Esophagus squamous epithelium (tissue), 5 donors: ENCODE results near the gene PTGS1. TPM values are rescaled to one million over a fixed set of nuclear protein-coding genes. Genes with fewer than 3 reads are reported as not detected.
A peak's percentile ranks its signal among the peaks of the same experiment; 100 is the strongest.
"Not testable (repeated sequence)": the region's sequence is repeated elsewhere in the genome, so short reads cannot be mapped to it uniquely, and the experiment has no call there.

Experiments used
- DNase-seq: peaks from one replicate; lab custom pipeline; 2025; lab: John Stamatoyannopoulos, UW
- H3K27ac ChIP-seq, 4 donors: fragments of 200-600 bp; sonication (generic); one replicate each; pipeline ENCODE4 v1.5.1; 2016 to 2019; ENCODE audit warnings: mild to moderate bottlenecking in 1 of 4
- H3K27me3 ChIP-seq, 4 donors: fragments of 200-600 bp; sonication (generic); 1 replicate in 3 of 4; 2 replicates in 1 of 4; pipeline versions ENCODE4 v1.5.1 to v1.6.0; 2017 to 2021; ENCODE audit warnings: antibody characterized with exemption in 1 of 4
- H3K36me3 ChIP-seq, 3 donors: fragments of 200-600 bp; sonication (generic); one replicate each; pipeline ENCODE4 v1.5.1; 2016 to 2019
- H3K4me1 ChIP-seq, 3 donors: fragments of 200-600 bp; sonication (generic); one replicate each; pipeline ENCODE4 v1.5.1; 2017 to 2019
- H3K4me3 ChIP-seq, 4 donors: fragments of 200-600 bp; sonication (generic); 1 replicate in 3 of 4; 2 replicates in 1 of 4; pipeline ENCODE4 v1.5.1; 2016 to 2019; ENCODE audit warnings: mild to moderate bottlenecking in 2 of 4, moderate library complexity in 1 of 4
- H3K9me3 ChIP-seq, 3 donors: fragments of 200-600 bp; sonication (generic); one replicate each; pipeline ENCODE4 v1.5.1; 2016 to 2019
- CTCF ChIP-seq, 6 experiments: fragments of 450-650 bp in 4 of 6; fragments of 200-600 bp in 2 of 6; sonication (generic) in 2 of 6; IDR thresholded peaks; one replicate each; pipeline ENCODE4 v1.5.1; 2016 to 2019; ENCODE audit warnings: antibody characterized with exemption in 6 of 6, mild to moderate bottlenecking in 4 of 6, moderate library complexity in 4 of 6
- POLR2A ChIP-seq, 4 donors: fragments of 450-650 bp; IDR thresholded peaks; one replicate each; pipeline ENCODE4 v1.6.1; 2017; ENCODE audit warnings: antibody characterized with exemption in 4 of 4, mild to moderate bottlenecking in 4 of 4, moderate library complexity in 3 of 4
- WGBS, 2 donors: methylation state at CpG; one replicate each; pipeline ENCODE4 v1.1.5; 2018; 5-methylcytosine and 5-hydroxymethylcytosine counted together
- intact Hi-C: fragments of 100-400 bp; cut with DNase I; formaldehyde crosslinking; loops from one replicate; pipeline ENCODE4 v1.15.0; 2022
- total RNA-seq, 4 donors: library from RNA; depleted of rRNA; stranded (reverse); fragments of >200 nt; gene quantifications; one replicate each; pipeline ENCODE4 v1.1.0, GENCODE V29; 2016
- donor health status: DM: yes; HTN: yes; CAD: no.

PTGS1 gene
- total RNA-seq, 4 donors from 2014 or later: 15.6 to 36.1 (median 30.3) TPM

- intact Hi-C loops: no loop called here
- Histone ChIP-seq H3K36me3 (peaks cover 0 to 33% (median 0%) of the 10 kb centered on the region in 3 donors), H3K27me3 (no peaks in the 10 kb centered on the region), H3K4me1 (peaks cover 0 to 13% (median 11%) of the 10 kb centered on the region in 3 donors), H3K9me3 (no peaks in the 10 kb centered on the region), H3K4me3 (no peak overlapping the region), H3K27ac (no peak overlapping the region)
- no peak for TF ChIP-seq POLR2A (IDR thresholded peaks at IDR 0.05)
- no peak for TF ChIP-seq CTCF (IDR thresholded peaks at IDR 0.05)
- 83 to 89% methylated on average over 2 to 3 of the region's 3 CpGs for WGBS, 2 donors
- DNase-seq: no peak
Observed at GRCh38 chr9:122329597-122329996, 41.2 kb upstream of the PTGS1 start.

GRCh38 chr9:122330466-122330865, 40.4 kb upstream of the PTGS1 start:
- H3K9me3 ChIP-seq, H3K4me3 ChIP-seq, H3K27me3 ChIP-seq, DNase-seq, H3K4me1 ChIP-seq, intact Hi-C loops: not testable (repeated sequence)
- Histone ChIP-seq H3K36me3 (peaks cover 0 to 25% (median 0%) of the 10 kb centered on the region in 3 donors), H3K27ac (peak overlapping the region in 1 of 4 donors; percentile 21)
- 77 to 84% methylated on average over 5 to 6 of the region's 6 CpGs for WGBS, 2 donors

GRCh38 chr9:122331523-122331927, 39.3 kb upstream of the PTGS1 start:
- no peak for TF ChIP-seq POLR2A (IDR thresholded peaks at IDR 0.05)
- TF ChIP-seq CTCF (IDR thresholded peaks at IDR 0.05): no peak
- intact Hi-C loops: no loop called here
- WGBS, 2 donors: 77 to 83% methylated on average over 3 of the region's 3 CpGs
- H3K4me1 ChIP-seq: peaks cover 0 to 4% (median 0%) of the 10 kb centered on the region in 3 donors
- peak overlapping the region in 1 of 4 donors; percentile 4 for H3K27ac ChIP-seq
- peaks cover 0 to 25% (median 0%) of the 10 kb centered on the region in 3 donors for H3K36me3 ChIP-seq
- no peak overlapping the region for H3K4me3 ChIP-seq
- H3K27me3 ChIP-seq: no peaks in the 10 kb centered on the region
- H3K9me3 ChIP-seq: no peaks in the 10 kb centered on the region
- DNase-seq: no peak

GRCh38 chr9:122332083-122332482, 38.7 kb upstream of the PTGS1 start:
- Histone ChIP-seq H3K36me3 (peaks cover 0 to 25% (median 0%) of the 10 kb centered on the region in 3 donors), H3K27ac (peak overlapping the region in 1 of 4 donors; percentile 28), H3K4me3 (no peak overlapping the region), H3K4me1 (peaks cover 0 to 4% (median 4%) of the 10 kb centered on the region in 3 donors), H3K27me3 (peaks cover 0 to 5% (median 0%) of the 10 kb centered on the region in 4 donors), H3K9me3 (no peaks in the 10 kb centered on the region)
- no peak for DNase-seq
- 25 to 34% methylated on average over 6 of the region's 6 CpGs for WGBS, 2 donors
- no peak for TF ChIP-seq POLR2A (IDR thresholded peaks at IDR 0.05)
- TF ChIP-seq CTCF (IDR thresholded peaks at IDR 0.05): no peak
- intact Hi-C loops: no loop called here

GRCh38 chr9:122332644-122333043, 38.2 kb upstream of the PTGS1 start:
- intact Hi-C loops: no loop called here
- Histone ChIP-seq H3K9me3 (no peaks in the 10 kb centered on the region), H3K27ac (peak overlapping the region in 1 of 4 donors; percentile 28), H3K27me3 (peaks cover 0 to 9% (median 0%) of the 10 kb centered on the region in 4 donors), H3K36me3 (peaks cover 0 to 24% (median 0%) of the 10 kb centered on the region in 3 donors), H3K4me1 (peaks cover 0 to 4% (median 4%) of the 10 kb centered on the region in 3 donors), H3K4me3 (no peak overlapping the region)
- DNase-seq: no peak
- TF ChIP-seq CTCF (IDR thresholded peaks at IDR 0.05): no peak
- no peak for TF ChIP-seq POLR2A (IDR thresholded peaks at IDR 0.05)
- 57 to 60% methylated on average over 7 of the region's 7 CpGs for WGBS, 2 donors
